ENCODE measurements around the gene BRD3OS.

DNA sequence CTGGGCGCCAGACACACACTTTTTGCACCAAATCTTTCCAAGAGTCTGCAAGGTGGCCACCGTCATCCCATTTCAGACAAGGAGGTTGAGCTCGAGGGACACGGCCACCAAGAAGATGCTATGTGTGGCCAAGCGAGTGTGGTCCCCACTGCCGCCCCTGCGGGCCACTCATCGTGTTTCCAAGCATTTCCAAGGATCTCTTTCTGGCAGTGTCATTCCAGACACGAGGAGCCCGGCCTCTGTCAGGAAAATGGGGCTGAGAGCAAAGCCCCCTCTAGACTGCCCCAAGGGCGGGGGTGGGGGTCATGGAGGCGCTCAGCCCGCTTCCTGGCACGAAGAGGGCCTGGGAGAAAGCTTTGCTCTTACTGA, 43.7 kb upstream of the BRD3OS start:
- TF ChIP-seq, protein P1, sequence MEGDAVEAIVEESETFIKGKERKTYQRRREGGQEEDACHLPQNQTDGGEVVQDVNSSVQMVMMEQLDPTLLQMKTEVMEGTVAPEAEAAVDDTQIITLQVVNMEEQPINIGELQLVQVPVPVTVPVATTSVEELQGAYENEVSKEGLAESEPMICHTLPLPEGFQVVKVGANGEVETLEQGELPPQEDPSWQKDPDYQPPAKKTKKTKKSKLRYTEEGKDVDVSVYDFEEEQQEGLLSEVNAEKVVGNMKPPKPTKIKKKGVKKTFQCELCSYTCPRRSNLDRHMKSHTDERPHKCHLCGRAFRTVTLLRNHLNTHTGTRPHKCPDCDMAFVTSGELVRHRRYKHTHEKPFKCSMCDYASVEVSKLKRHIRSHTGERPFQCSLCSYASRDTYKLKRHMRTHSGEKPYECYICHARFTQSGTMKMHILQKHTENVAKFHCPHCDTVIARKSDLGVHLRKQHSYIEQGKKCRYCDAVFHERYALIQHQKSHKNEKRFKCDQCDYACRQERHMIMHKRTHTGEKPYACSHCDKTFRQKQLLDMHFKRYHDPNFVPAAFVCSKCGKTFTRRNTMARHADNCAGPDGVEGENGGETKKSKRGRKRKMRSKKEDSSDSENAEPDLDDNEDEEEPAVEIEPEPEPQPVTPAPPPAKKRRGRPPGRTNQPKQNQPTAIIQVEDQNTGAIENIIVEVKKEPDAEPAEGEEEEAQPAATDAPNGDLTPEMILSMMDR (conservative IDR thresholded peaks at IDR 0.05; ENCODE audit: low read length) = no peak
- no peak for TF ChIP-seq EZH2phosphoT487 (IDR thresholded peaks at IDR 0.05; ENCODE audit: borderline replicate concordance, low read depth, low read length)

Measured in OCI-LY7 (cell line).